Adrenal gland (tissue), 12 donors: Measurements from ENCODE around the gene ARHGAP30. TPM values are rescaled to one million over a fixed set of nuclear protein-coding genes. Genes with fewer than 3 reads are reported as not detected.

Experiments used
- DNase-seq, 7 donors: peaks; one replicate each; pipeline ENCODE4 v3.0.0-alpha.2; 2019 to 2020
- H3K27ac ChIP-seq, 5 donors: fragments of 200-600 bp; sonication (generic) in 4 of 5; 1 replicate in 3 of 5; 2 replicates in 2 of 5; pipeline versions ENCODE4 v1.5.1 to v1.8.0; 2016 to 2020; ENCODE audit warnings: mild to moderate bottlenecking in 1 of 5
- H3K27me3 ChIP-seq: fragments of 200-600 bp; 2 replicates; pipeline ENCODE4 v1.8.0; 2021
- H3K36me3 ChIP-seq, 2 donors: fragments of 200-600 bp; replicated peaks in 1 of 2; 1 replicate in 1 of 2; 2 replicates in 1 of 2; pipeline versions ENCODE4 v1.5.1 to v1.8.0; 2018 to 2022
- H3K4me1 ChIP-seq, 2 donors: fragments of 200-600 bp; replicated peaks in 1 of 2; 1 replicate in 1 of 2; 2 replicates in 1 of 2; pipeline versions ENCODE4 v1.5.1 to v1.8.0; 2018 to 2021
- H3K4me3 ChIP-seq, 4 donors: fragments of 200-600 bp; sonication (generic) in 3 of 4; one replicate each; pipeline ENCODE4 v1.5.1; 2016 to 2018
- H3K9me3 ChIP-seq, 3 donors: fragments of 200-600 bp; sonication (generic) in 1 of 3; replicated peaks in 1 of 3; 1 replicate in 2 of 3; 2 replicates in 1 of 3; pipeline versions ENCODE4 v1.5.1 to v1.8.0; 2016 to 2021
- CTCF ChIP-seq, 6 experiments: fragments of 450-650 bp in 4 of 6; fragments of 200-600 bp in 2 of 6; sonication (generic) in 1 of 6; IDR thresholded peaks; 1 replicate in 5 of 6; 2 replicates in 1 of 6; pipeline versions ENCODE4 v1.5.1 to v1.8.0; 2016 to 2021; ENCODE audit warnings: antibody characterized with exemption in 6 of 6, mild to moderate bottlenecking in 2 of 6, moderate library complexity in 1 of 6
- POLR2A ChIP-seq, 2 donors: fragments of 450-650 bp; IDR thresholded peaks; one replicate each; pipeline ENCODE4 v1.6.1; 2017; ENCODE audit warnings: antibody characterized with exemption in 2 of 2, mild to moderate bottlenecking in 2 of 2, moderate library complexity in 1 of 2
- WGBS, 4 donors: extraction: QIAGEN DNeasy Blood & Tissue Kit in 2 of 4; methylation state at CpG; one replicate each; pipeline versions ENCODE4 v1.1.5 to v1.1.7; 2013 to 2017; 5-methylcytosine and 5-hydroxymethylcytosine counted together
- intact Hi-C, 2 donors: fragments of 100-400 bp; cut with DNase I; formaldehyde crosslinking; loops; one replicate each; pipeline versions ENCODE4 v1.14.1 to v1.15.0; 2022 to 2023
- polyA plus RNA-seq, 3 donors: library from polyadenylated mRNA; stranded (reverse); fragments of 200-250 nt in 2 of 3; fragments of 350-450 nt in 1 of 3; fragmentation: Illumina TruSeq in 1 of 3; extraction: RNeasy Lipid Tissue Mini Kit (QIAGEN cat#74804) in 1 of 3; gene quantifications; one replicate each; pipeline ENCODE4 v1.2.3, GENCODE V29; 2013 to 2014
- total RNA-seq, 9 donors: library from RNA; depleted of rRNA in 4 of 9; stranded (reverse); fragments of >200 nt in 4 of 9; fragments of 120-200 nt in 1 of 9; fragmentation: NEBNext Ultra II Directional in 1 of 9; extraction: Animal tissue kit (Norgen Biotek cat#: 25700) in 1 of 9; gene quantifications; one replicate each; pipeline versions ENCODE4 v1.1.0 to v1.2.4, GENCODE V29; 2013 to 2023
- donor health status: healthy with polysubstance abuse.
- donor health status: Bipolar disorder and iron deficiency.
- donor health status: DM: yes; HTN: yes; CAD: no.
- donor health status: DM: no; HTN: no; CAD: no.
- donor health status: DM: no; HTN: no; CAD: no.
- donor health status: DM: yes; HTN: yes; CAD: no.

ARHGAP30 gene
- total and polyA plus RNA-seq, 12 donors = 0.89 to 17.5 (median 9.9) TPM

DNA sequence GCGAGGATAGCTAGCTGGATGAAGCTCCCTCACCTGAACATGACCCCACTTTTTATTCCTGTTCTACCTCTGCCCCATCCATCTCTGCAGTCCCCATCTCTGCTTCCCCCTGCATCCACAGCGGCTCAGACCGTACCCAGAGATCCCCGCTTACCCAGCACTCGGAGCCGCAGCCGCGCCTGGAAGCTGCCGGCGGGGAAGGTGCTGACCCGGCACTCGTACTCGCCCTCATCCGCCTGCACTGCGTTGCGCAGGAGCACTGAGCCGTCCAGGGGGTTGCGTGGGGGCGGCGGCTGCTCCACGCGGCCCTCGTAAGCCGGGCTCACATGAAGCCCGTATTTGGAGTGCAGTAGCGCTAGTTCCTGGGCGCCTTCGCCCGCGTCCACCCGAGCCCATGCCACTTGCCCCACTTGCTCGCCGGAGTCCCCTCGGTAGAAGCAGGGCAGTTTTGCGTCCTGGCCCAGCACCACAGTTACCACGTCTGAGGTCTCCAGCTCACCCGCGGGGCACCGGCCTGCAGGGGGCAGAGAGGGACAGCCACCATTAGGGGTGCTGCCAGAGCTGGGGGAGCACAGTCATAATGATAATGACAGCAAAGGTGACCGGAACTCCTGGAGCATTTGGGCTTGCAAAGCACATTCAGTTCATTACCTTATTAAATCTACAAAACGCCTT is 9.9 kb upstream of the ARHGAP30 start:
- no peak overlapping the region for H3K4me3 ChIP-seq
- no peaks in the 10 kb centered on the region for H3K9me3 ChIP-seq
- 53 to 68% (median 57%) methylated on average over 16 to 41 of the region's 41 CpGs for WGBS, 4 donors
- H3K36me3 ChIP-seq = no peaks in the 10 kb centered on the region
- TF ChIP-seq CTCF (IDR thresholded peaks at IDR 0.05) (no peak), POLR2A (IDR thresholded peaks at IDR 0.05) (no peak)
- no peak overlapping the region for H3K27ac ChIP-seq
- H3K4me1 ChIP-seq = peaks cover 0 to 7% of the 10 kb centered on the region in 2 donors
- no peak for DNase-seq
- intact Hi-C loops = no loop called here
- no peaks in the 10 kb centered on the region for H3K27me3 ChIP-seq

DNA sequence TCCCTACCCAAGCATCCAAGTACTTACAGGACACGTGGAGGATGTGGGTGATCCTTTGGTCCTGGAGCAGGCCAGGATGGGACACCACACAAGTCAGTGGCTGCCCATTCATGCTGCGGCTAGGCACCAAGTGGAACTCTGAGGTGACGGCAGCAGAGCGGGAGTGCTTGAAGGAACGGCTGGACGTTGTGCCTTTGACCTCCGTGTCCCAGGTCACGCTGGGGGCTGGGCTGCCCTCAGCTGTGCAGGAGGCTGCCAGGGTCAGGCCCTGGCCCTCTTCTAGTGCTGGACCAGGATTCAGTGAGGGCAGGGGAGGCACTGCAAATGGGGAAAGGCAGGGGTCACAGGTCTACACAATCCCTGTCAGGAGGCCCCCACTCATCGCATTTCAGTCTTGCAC is 7.7 kb upstream of the ARHGAP30 start:
- H3K4me1 ChIP-seq = no peaks in the 10 kb centered on the region
- no peak overlapping the region for H3K27ac ChIP-seq
- 74 to 100% (median 79%) methylated on average over 1 to 9 of the region's 9 CpGs for WGBS, 4 donors
- intact Hi-C loops = no loop called here
- no peaks in the 10 kb centered on the region for H3K27me3 ChIP-seq
- no peaks in the 10 kb centered on the region for H3K36me3 ChIP-seq
- TF ChIP-seq POLR2A (IDR thresholded peaks at IDR 0.05) (no peak), CTCF (IDR thresholded peaks at IDR 0.05) (no peak)
- no peaks in the 10 kb centered on the region for H3K9me3 ChIP-seq
- no peak for DNase-seq
- H3K4me3 ChIP-seq = no peak overlapping the region

DNA sequence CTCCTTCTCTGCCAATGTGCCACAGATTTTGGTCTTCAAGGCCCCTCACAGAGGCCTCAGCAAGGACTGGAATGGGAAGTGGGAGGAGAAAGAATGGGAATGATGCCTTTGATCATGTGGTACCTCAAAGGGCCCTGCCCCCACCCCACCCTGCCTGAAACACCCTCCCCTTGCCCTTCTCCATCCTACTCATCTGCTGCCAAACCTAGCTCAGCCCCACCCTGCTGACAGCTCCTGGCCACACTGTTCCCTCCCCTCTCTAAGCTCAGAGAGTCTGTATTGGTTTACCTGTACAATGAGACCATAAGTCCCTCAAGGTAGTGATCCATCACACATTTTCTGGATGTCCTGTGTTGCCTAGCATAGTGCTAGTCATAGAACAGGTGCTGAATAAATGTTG is 6.7 kb upstream of the ARHGAP30 start:
- TF ChIP-seq CTCF (IDR thresholded peaks at IDR 0.05) (no peak), POLR2A (IDR thresholded peaks at IDR 0.05) (no peak)
- H3K36me3 ChIP-seq = no peaks in the 10 kb centered on the region
- no peaks in the 10 kb centered on the region for H3K4me1 ChIP-seq
- H3K27ac ChIP-seq = no peak overlapping the region
- no peaks in the 10 kb centered on the region for H3K27me3 ChIP-seq
- no peak for DNase-seq
- intact Hi-C loops = no loop called here
- H3K4me3 ChIP-seq = no peak overlapping the region
- no peaks in the 10 kb centered on the region for H3K9me3 ChIP-seq

- no peaks in the 10 kb centered on the region for H3K4me1 ChIP-seq
- no peaks in the 10 kb centered on the region for H3K36me3 ChIP-seq
- DNase-seq = no peak
- H3K27me3 ChIP-seq = no peaks in the 10 kb centered on the region
- intact Hi-C loops = no loop called here
- H3K4me3 ChIP-seq = no peak overlapping the region
- TF ChIP-seq POLR2A (IDR thresholded peaks at IDR 0.05) (no peak), CTCF (IDR thresholded peaks at IDR 0.05) (no peak)
- H3K9me3 ChIP-seq = no peaks in the 10 kb centered on the region
- no peak overlapping the region for H3K27ac ChIP-seq
- WGBS, 4 donors = 78 to 90% (median 88%) methylated on average over 7 to 12 of the region's 12 CpGs
Observed at GRCh38 chr1:161074676-161075368, 5.1 kb upstream of the ARHGAP30 start.
